Keratinocyte (primary cell): ENCODE measurements around the gene SAMM50. TPM values are rescaled to one million over a fixed set of nuclear protein-coding genes. Genes with fewer than 3 reads are reported as not detected.

Experiments used
- DNase-seq: peaks from one replicate; pipeline ENCODE4 v3.0.0-alpha.2; 2011; ENCODE audit warnings: low read depth, missing footprints, low spot score
- FAIRE-seq: peaks from 2 replicates; lab custom pipeline; 2011; peaks lifted over from hg19 to GRCh38; lab: Jason Lieb, UNC
- H2AFZ ChIP-seq: 2 replicates; pipeline ENCODE4 v1.6.0; 2012; ENCODE audit warnings: low read length, control low read depth, inconsistent platforms; ENCODE audit not compliant: control insufficient read depth
- H3K27ac ChIP-seq: 2 replicates; pipeline ENCODE4 v1.5.1; 2011; ENCODE audit warnings: low read length; ENCODE audit not compliant: control insufficient read depth, insufficient read depth
- H3K27me3 ChIP-seq: 3 replicates; pipeline ENCODE4 v1.6.0; 2011; ENCODE audit warnings: low read length; ENCODE audit not compliant: control insufficient read depth, insufficient read depth; ENCODE audit errors: extremely low read depth
- H3K36me3 ChIP-seq, 2 experiments: 2 replicates in 1 of 2; 3 replicates in 1 of 2; pipeline ENCODE4 v1.5.1; 2011; ENCODE audit warnings: low read length in 2 of 2, mild to moderate bottlenecking in 1 of 2; ENCODE audit not compliant: control insufficient read depth in 2 of 2, insufficient read depth in 2 of 2; ENCODE audit errors: extremely low read depth in 1 of 2
- H3K4me1 ChIP-seq: 3 replicates; pipeline ENCODE4 v1.5.1; 2011; ENCODE audit warnings: low read length; ENCODE audit not compliant: control insufficient read depth, insufficient read depth; ENCODE audit errors: extremely low read depth
- H3K4me2 ChIP-seq: 3 replicates; pipeline ENCODE4 v1.6.0; 2011; ENCODE audit warnings: low read depth, low read length; ENCODE audit not compliant: control insufficient read depth, insufficient read depth; ENCODE audit errors: extremely low read depth
- H3K4me3 ChIP-seq, 3 experiments: fragments of 200-600 bp in 1 of 3; sonication (generic) in 1 of 3; 2 replicates in 2 of 3; 3 replicates in 1 of 3; pipeline ENCODE4 v1.5.1; 2011 to 2016; ENCODE audit warnings: low read length in 3 of 3, mild to moderate bottlenecking in 3 of 3, control low read depth in 2 of 3, inconsistent platforms in 1 of 3, low read depth in 1 of 3, mixed read lengths in 1 of 3, mixed run types in 1 of 3, moderate library complexity in 1 of 3; ENCODE audit not compliant: control insufficient read depth in 2 of 3, insufficient read depth in 2 of 3; ENCODE audit errors: extremely low read depth in 1 of 3
- H3K79me2 ChIP-seq: 2 replicates; pipeline ENCODE4 v1.6.0; 2012; ENCODE audit warnings: low read length; ENCODE audit not compliant: control insufficient read depth, insufficient read depth
- H3K9ac ChIP-seq: 3 replicates; pipeline ENCODE4 v1.6.0; 2011; ENCODE audit warnings: low read length; ENCODE audit not compliant: control insufficient read depth, insufficient read depth; ENCODE audit errors: extremely low read depth
- H3K9me1 ChIP-seq: 3 replicates; pipeline ENCODE4 v1.6.0; 2011; ENCODE audit warnings: low read length; ENCODE audit not compliant: control insufficient read depth, insufficient read depth; ENCODE audit errors: extremely low read depth
- H3K9me3 ChIP-seq: 2 replicates; pipeline ENCODE4 v1.5.1; 2012; ENCODE audit warnings: low read depth, low read length; ENCODE audit not compliant: control insufficient read depth
- H4K20me1 ChIP-seq: 3 replicates; pipeline ENCODE4 v1.6.0; 2011; ENCODE audit warnings: low read length; ENCODE audit not compliant: control insufficient read depth, insufficient read depth; ENCODE audit errors: extremely low read depth
- EZH2 ChIP-seq: IDR thresholded peaks from one replicate; pipeline ENCODE4 v1.6.1; 2012; ENCODE audit warnings: inconsistent platforms, mild to moderate bottlenecking, low read length, moderate library complexity
- dilution Hi-C: fragments of 300-500 bp; cut with MboI; formaldehyde crosslinking; loops from one replicate; pipeline ENCODE4 v1.7.0; 2020; ENCODE audit warnings: low sequenced_read_pairs; ENCODE audit not compliant: extremely low pct_ligation_motif_present
- polyA plus RNA-seq, 5 experiments: library from polyadenylated mRNA; depleted of rRNA in 3 of 5; stranded (reverse) in 3 of 5; stranded (forward) in 1 of 5; unstranded in 1 of 5; fragments of >200 nt; gene quantifications; 1 replicate in 1 of 5; 2 replicates in 3 of 5; 3 replicates in 1 of 5; pipeline versions ENCODE4 v1.2.1 to v1.2.3, GENCODE V29; 2011 to 2012; ENCODE audit warnings: missing spikeins in 2 of 5, low read depth in 1 of 5, low replicate concordance in 1 of 5
- TF ChIP-seq, protein P1 (sequence below), 3 experiments: IDR thresholded peaks in 1 of 3; conservative IDR thresholded peaks in 1 of 3; optimal IDR thresholded peaks in 1 of 3; 2 replicates in 2 of 3; 3 replicates in 1 of 3; pipeline versions ENCODE3 to v1.5.1; 2011; ENCODE audit warnings: low read length in 3 of 3, mild to moderate bottlenecking in 3 of 3, moderate library complexity in 2 of 3, control low read depth in 1 of 3, inconsistent platforms in 1 of 3; ENCODE audit not compliant: insufficient read depth in 2 of 3; ENCODE audit errors: extremely low read depth in 1 of 3

SAMM50 gene
- polyA plus RNA-seq, 1 donor (not counting 4 experiments of a cell fraction or from before 2014, with no cell fraction given), result 54.6 TPM

DNA sequence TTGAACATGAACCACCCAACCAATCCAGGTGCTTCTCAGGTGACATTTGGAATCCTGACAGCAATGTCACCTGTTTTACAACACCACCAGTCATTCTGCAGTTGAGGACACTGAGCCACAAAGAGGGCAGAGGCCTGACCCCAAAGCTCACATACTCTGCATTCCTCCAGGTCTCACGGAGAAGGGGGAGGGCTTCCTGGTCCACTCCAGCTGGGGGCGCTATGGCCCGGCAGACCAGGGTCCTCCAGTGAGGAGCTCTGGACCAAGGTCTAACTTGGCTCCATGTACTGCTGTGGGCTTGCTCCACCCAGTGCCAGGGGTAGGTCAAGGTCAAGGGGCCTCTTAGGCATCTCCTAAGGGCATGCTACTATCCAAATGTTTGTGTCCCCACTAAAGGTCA is 33.1 kb upstream of the SAMM50 start:
- FAIRE-seq, result no peak
- Histone ChIP-seq H3K9me1 (peaks cover 5% of the 10 kb centered on the region), H3K4me2 (no peak overlapping the region), H3K27me3 (no peaks in the 10 kb centered on the region), H3K79me2 (peaks cover 12% of the 10 kb centered on the region), H3K9me3 (no peaks in the 10 kb centered on the region), H3K4me3 (no peak overlapping the region), H3K4me1 (peaks cover 37% of the 10 kb centered on the region), H4K20me1 (no peaks in the 10 kb centered on the region), H2AFZ (no peak overlapping the region), H3K36me3 (peaks cover 2 to 5% of the 10 kb centered on the region in 2 experiments), H3K27ac (no peak overlapping the region), H3K9ac (no peak overlapping the region)
- DNase-seq, result no peak
- dilution Hi-C loops, result no loop called here
- TF ChIP-seq, protein P1, sequence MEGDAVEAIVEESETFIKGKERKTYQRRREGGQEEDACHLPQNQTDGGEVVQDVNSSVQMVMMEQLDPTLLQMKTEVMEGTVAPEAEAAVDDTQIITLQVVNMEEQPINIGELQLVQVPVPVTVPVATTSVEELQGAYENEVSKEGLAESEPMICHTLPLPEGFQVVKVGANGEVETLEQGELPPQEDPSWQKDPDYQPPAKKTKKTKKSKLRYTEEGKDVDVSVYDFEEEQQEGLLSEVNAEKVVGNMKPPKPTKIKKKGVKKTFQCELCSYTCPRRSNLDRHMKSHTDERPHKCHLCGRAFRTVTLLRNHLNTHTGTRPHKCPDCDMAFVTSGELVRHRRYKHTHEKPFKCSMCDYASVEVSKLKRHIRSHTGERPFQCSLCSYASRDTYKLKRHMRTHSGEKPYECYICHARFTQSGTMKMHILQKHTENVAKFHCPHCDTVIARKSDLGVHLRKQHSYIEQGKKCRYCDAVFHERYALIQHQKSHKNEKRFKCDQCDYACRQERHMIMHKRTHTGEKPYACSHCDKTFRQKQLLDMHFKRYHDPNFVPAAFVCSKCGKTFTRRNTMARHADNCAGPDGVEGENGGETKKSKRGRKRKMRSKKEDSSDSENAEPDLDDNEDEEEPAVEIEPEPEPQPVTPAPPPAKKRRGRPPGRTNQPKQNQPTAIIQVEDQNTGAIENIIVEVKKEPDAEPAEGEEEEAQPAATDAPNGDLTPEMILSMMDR (optimal IDR thresholded peaks at IDR 0.05 in 1 of 3, IDR thresholded peaks at IDR 0.05 in 1 of 3, conservative IDR thresholded peaks at IDR 0.05 in 1 of 3; ENCODE audit: extremely low read depth in 1 of 3, insufficient read depth in 2 of 3, low read length in 3 of 3), result peak in 1 of 3 experiments; percentile 22
- TF ChIP-seq EZH2, result no peak

DNA sequence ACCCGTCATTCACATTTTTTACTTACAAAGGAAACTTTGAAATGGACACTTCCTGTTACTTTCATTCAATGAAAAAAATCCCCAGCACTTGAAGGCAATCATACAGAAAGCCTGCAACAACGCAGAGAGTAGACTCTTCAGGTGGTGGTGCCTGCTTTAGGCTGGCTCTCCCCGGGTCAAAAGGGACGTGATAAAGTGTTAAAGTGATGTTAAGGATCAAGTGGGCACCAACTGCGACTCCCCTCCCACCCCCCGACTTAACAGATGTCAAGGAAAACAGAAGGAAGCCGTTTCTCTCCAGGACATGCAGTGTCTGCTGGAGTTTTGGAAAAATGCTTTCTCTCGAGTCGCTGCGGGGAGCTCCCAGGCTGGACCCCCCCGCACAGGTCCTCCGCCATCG is 32.1 kb upstream of the SAMM50 start:
- Histone ChIP-seq H3K79me2 (peaks cover 12% of the 10 kb centered on the region), H3K4me1 (peaks cover 37% of the 10 kb centered on the region), H3K4me2 (peak overlapping the region; percentile 50), H3K9ac (no peak overlapping the region), H3K4me3 (peak overlapping the region in 1 of 3 experiments; percentile 41), H3K27me3 (no peaks in the 10 kb centered on the region), H3K27ac (peak overlapping the region; percentile 22), H3K9me1 (peaks cover 6% of the 10 kb centered on the region), H3K9me3 (no peaks in the 10 kb centered on the region), H2AFZ (peak overlapping the region; percentile 75), H4K20me1 (no peaks in the 10 kb centered on the region), H3K36me3 (peaks cover 4 to 5% of the 10 kb centered on the region in 2 experiments)
- FAIRE-seq (peak; percentile 44), DNase-seq (no peak)
- dilution Hi-C loops, result no loop called here
- TF ChIP-seq, protein P1 (optimal IDR thresholded peaks at IDR 0.05 in 1 of 3, IDR thresholded peaks at IDR 0.05 in 1 of 3, conservative IDR thresholded peaks at IDR 0.05 in 1 of 3; ENCODE audit: extremely low read depth in 1 of 3, insufficient read depth in 2 of 3, low read length in 3 of 3), result no peak
- no peak for TF ChIP-seq EZH2
